GM12801 (cell line): Measurements from ENCODE around the gene CEP85L.

ENCODE experiments used
- TF ChIP-seq, protein P1 (sequence below): IDR thresholded peaks from one replicate; pipeline ENCODE4 v1.5.1; 2011; ENCODE audit warnings: control low read depth; ENCODE audit not compliant: insufficient read length; ENCODE audit errors: extremely low read depth

Gene CEP85L

DNA sequence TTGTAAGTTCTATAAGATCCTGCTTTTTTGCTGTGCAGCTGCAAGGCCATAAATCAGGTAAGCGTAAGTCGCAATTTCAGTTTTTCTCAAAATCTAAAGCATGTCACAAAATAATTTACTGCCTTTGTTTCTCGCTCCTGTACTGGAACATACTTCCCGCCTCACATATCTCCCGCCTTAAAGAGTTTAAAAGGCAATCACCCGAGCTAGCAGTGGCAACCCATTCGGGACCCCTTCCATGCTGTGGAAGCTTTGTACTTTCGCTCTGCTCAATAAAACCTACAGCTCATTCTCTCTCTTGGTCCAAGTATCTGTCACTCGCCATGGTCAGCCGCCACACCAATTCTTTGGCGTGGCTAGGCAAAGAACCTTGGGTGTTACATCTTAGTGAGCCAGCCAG is 34.0 kb downstream of the CEP85L start:
- TF ChIP-seq, protein P1, sequence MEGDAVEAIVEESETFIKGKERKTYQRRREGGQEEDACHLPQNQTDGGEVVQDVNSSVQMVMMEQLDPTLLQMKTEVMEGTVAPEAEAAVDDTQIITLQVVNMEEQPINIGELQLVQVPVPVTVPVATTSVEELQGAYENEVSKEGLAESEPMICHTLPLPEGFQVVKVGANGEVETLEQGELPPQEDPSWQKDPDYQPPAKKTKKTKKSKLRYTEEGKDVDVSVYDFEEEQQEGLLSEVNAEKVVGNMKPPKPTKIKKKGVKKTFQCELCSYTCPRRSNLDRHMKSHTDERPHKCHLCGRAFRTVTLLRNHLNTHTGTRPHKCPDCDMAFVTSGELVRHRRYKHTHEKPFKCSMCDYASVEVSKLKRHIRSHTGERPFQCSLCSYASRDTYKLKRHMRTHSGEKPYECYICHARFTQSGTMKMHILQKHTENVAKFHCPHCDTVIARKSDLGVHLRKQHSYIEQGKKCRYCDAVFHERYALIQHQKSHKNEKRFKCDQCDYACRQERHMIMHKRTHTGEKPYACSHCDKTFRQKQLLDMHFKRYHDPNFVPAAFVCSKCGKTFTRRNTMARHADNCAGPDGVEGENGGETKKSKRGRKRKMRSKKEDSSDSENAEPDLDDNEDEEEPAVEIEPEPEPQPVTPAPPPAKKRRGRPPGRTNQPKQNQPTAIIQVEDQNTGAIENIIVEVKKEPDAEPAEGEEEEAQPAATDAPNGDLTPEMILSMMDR, result no peak

DNA sequence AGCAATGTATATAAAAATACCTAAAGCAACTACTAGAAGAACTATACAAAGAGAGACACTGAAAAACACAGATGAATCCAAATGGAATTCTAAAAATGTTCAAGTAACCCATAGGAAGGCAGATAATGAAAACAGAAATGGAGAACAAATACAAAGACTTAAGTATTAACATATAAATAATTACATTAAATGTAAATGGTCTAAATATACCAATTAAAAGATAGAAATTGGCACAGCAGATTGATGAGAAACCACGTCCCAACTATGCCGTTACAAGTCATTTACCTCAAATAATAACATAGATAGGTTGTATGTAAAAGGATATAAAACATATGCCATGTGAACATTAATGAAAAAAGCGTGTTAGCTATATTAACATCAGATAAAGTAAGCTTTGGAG is 40.1 kb downstream of the CEP85L start:
- TF ChIP-seq, protein P1, result no peak

DNA sequence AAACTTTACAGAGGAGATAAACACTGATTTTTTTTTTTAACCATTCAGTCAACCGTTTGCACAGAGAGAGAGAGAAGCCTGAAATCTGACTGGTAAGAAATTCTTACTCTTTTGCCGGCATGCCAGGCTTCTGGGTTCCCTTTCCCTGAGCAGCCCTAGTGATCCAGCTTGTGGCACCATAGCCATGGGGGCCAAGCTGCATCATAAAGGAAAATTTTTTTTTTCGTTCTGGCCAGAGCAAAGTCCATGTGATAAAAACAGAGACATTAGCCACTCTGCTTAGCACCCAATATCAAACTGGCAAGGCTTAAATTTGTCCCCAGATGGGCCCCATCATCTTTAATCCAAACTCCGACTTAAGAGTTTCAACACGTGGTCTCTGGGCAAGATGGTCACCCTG is 44.5 kb downstream of the CEP85L start:
- TF ChIP-seq, protein P1, result no peak

DNA sequence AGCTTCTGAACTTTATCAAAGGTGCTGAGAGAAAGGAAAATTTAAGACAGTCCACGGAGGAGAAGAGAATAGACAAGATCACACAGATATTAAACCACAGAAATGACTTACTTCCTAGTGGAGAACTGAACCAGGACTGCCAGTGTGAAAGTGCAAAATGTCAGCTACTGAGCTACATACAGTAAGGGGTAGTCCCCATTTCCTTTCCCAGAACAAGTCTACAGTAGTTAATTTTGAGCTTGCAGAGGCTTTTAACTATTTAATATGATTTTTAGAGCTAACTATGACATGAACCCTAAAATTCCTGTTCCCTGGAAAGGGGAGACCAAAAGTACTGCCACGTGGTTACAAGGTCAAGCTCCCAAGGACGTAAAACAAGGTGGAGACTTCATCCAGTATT is 45.1 kb downstream of the CEP85L start:
- TF ChIP-seq, protein P1, result no peak

DNA sequence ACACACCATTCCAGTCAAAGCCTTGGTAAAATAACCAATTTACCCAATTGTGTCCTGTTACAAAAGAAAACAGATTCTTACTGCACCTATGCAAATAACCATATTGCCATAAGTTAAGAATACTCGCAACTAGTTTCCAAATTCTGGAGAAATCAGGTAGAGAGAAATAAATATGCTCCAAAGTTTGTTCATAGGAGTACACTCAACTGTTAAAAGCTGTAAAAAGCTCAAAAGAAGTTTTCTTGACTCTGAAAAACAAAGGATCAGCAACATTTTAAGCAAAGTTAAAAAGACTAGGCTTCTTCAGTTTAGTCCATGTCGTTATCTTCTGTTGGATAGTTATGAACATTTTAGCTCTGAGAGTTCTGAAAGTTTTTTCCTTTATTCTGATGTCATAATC is 48.0 kb downstream of the CEP85L start:
- TF ChIP-seq, protein P1, result no peak

DNA sequence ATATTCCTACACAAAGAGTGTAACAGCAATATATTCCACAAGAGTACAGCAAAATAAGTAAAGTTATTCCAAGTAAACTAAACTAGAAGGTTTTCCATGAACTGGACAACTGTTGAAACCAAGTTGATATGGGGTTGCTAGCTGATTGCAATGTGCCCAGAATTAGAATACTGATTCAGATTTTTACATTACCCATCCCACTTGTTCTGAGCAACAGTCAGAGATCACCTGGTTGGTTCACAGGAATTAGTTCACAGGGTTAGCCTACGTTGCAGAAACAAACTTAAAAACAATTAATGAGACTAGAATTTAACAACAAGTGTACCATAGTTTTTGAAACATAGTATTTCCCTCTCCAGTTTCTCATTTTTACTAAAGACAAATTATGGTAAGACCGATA is 49.1 kb downstream of the CEP85L start:
- TF ChIP-seq, protein P1, result no peak

DNA sequence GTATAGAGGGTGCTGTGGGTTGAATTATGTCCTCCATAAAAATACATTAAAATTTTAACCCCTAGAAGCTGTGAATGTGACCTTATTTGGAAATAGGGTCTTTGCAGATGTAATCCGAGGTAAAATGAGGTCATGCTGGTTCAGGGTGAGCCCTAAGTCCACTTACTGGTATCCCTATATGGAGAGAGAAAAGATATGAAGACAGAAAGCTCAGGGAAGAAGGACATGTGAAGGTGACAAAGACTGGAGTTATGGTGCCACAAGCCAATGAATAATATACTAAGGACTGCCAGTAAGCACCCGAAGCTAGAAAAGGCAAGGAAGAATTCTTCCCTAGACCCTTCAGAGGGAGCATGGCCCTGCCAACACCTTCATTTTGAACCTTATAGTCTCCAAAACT is 53.1 kb downstream of the CEP85L start:
- TF ChIP-seq, protein P1, result no peak

DNA sequence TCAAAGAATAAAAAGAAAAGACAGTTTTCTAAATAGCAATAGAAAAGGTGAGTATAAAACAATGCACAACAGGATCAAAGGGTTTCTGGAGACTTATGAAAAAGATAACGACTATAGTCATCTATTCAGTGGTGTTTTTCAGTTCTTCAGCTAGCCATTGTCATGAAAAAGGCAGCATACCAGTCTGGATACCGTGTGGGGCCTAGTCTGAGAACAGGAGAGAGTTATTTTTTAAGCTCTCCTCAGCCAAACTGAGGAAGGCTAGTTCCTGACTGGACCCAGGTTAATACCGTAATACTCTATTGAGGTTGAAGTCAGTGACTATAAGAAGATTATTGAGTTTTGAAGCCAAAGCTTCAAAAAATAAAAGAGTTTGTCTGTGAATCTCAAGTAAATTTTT is 53.8 kb downstream of the CEP85L start:
- TF ChIP-seq, protein P1, result no peak
